KMS-11 (cell line): ENCODE results near the gene ZDHHC22.

Experiments used
- H2AFZ ChIP-seq: fragments of 200-600 bp; sonication (generic); 2 replicates; pipeline ENCODE4 v1.6.1; 2016; ENCODE audit warnings: antibody characterized with exemption, mixed run types, low read depth
- H3K27ac ChIP-seq: fragments of 200-600 bp; sonication (generic); 2 replicates; pipeline ENCODE4 v1.6.1; 2016; ENCODE audit warnings: mild to moderate bottlenecking, mixed run types
- H3K27me3 ChIP-seq: fragments of 200-600 bp; sonication (generic); 2 replicates; pipeline ENCODE4 v1.6.1; 2017; ENCODE audit warnings: mild to moderate bottlenecking, low read depth, mixed run types, moderate library complexity; ENCODE audit not compliant: insufficient read depth
- H3K36me3 ChIP-seq: fragments of 200-600 bp; sonication (generic); 2 replicates; pipeline ENCODE4 v1.6.1; 2017; ENCODE audit warnings: mild to moderate bottlenecking, mixed run types; ENCODE audit not compliant: insufficient read depth
- H3K4me1 ChIP-seq: fragments of 200-600 bp; sonication (generic); 2 replicates; pipeline ENCODE4 v1.6.1; 2016; ENCODE audit warnings: mild to moderate bottlenecking, low read depth, mixed run types; ENCODE audit not compliant: poor library complexity, severe bottlenecking
- H3K4me2 ChIP-seq: fragments of 200-600 bp; sonication (generic); 2 replicates; pipeline ENCODE4 v1.7.0; 2016; ENCODE audit warnings: mild to moderate bottlenecking, mixed run types
- H3K4me3 ChIP-seq: fragments of 200-600 bp; sonication (generic); IDR thresholded peaks from 2 replicates; pipeline ENCODE4 v1.6.1; 2017; ENCODE audit warnings: low read depth, low read length, mixed read lengths; ENCODE audit not compliant: insufficient read depth
- H3K79me2 ChIP-seq: fragments of 200-600 bp; sonication (generic); 2 replicates; pipeline ENCODE4 v1.6.1; 2016; ENCODE audit warnings: low read depth, mixed run types; ENCODE audit not compliant: insufficient read depth
- H3K9ac ChIP-seq: fragments of 200-600 bp; sonication (generic); 2 replicates; pipeline ENCODE4 v1.6.1; 2016; ENCODE audit warnings: mild to moderate bottlenecking, mixed run types
- H4K20me1 ChIP-seq: fragments of 200-600 bp; sonication (generic); 2 replicates; pipeline ENCODE4 v1.6.1; 2016; ENCODE audit warnings: mild to moderate bottlenecking, mixed run types; ENCODE audit not compliant: insufficient read depth
- TF ChIP-seq, protein P1 (sequence below): fragments of 200-600 bp; sonication (generic); conservative IDR thresholded peaks from 2 replicates; pipeline ENCODE4 v1.6.1; 2017; ENCODE audit warnings: low read depth, mild to moderate bottlenecking, antibody characterized with exemption, low read length, moderate library complexity, mixed read lengths

The ZDHHC22 gene

DNA sequence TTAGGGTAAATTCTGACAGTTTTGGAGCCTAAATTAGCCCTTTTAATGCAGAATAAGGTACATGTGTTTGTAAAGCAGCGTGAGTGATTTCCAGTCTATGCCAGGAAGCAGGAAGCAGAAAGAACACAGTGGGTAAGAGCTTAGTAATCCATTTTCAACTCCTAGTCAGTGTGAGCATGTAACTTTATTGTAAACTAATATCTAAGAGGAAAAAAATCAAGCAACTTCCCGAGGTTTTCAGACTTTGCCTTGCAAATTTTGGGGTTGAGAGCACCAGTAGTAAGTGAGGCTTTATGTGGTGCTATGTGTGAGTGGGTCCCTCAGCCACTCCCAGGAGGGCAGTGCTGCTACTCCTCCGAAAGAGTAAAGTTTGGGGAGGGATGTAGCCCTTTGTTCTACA lies 40.6 kb downstream of the ZDHHC22 start:
- Histone ChIP-seq H3K27me3 (no peaks in the 10 kb centered on the region), H3K79me2 (no peaks in the 10 kb centered on the region), H3K36me3 (no peaks in the 10 kb centered on the region), H3K4me3 (no peak overlapping the region), H3K27ac (no peak overlapping the region), H3K9ac (no peak overlapping the region), H2AFZ (no peak overlapping the region), H3K4me1 (peaks cover 12% of the 10 kb centered on the region), H3K4me2 (no peak overlapping the region), H4K20me1 (no peaks in the 10 kb centered on the region)
- TF ChIP-seq, protein P1, sequence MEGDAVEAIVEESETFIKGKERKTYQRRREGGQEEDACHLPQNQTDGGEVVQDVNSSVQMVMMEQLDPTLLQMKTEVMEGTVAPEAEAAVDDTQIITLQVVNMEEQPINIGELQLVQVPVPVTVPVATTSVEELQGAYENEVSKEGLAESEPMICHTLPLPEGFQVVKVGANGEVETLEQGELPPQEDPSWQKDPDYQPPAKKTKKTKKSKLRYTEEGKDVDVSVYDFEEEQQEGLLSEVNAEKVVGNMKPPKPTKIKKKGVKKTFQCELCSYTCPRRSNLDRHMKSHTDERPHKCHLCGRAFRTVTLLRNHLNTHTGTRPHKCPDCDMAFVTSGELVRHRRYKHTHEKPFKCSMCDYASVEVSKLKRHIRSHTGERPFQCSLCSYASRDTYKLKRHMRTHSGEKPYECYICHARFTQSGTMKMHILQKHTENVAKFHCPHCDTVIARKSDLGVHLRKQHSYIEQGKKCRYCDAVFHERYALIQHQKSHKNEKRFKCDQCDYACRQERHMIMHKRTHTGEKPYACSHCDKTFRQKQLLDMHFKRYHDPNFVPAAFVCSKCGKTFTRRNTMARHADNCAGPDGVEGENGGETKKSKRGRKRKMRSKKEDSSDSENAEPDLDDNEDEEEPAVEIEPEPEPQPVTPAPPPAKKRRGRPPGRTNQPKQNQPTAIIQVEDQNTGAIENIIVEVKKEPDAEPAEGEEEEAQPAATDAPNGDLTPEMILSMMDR = no peak

DNA sequence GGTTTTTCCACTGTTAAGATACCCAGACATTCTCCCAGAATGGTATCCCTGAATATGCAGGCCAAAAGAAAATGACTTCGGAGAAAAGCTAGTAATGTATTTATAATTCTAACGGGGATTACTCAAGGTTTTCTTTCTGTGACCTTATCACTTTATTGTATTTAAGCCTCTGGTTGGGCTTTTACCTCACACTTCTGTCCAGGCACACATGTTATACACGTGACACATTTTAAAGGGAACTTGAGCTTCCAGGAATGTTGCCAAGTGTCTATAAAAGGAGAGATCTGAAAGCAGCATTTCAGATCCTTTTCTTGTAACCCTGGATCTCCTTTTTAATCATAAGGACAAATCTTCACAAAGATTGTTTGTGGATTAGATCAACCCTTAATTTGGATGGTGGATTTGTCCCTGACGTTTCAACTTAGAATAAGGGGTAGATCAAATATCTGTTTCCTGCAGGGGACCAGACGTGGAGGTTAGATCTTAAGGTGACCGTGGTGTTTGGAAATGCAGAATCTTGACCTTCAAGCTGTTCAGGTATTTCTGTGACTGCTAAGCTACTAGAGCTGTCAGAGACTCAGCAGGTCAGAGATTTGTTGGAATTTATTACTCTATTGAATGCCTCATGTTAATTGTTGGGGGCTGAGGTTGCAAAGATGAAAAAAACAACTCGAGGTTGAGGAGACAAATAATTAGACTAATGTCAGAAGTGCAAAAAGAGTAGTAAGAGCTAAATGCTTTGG lies 42.0 kb downstream of the ZDHHC22 start:
- H3K36me3 ChIP-seq = no peaks in the 10 kb centered on the region
- H3K4me1 ChIP-seq = peaks cover 16% of the 10 kb centered on the region
- no peaks in the 10 kb centered on the region for H4K20me1 ChIP-seq
- H2AFZ ChIP-seq = no peak overlapping the region
- H3K4me2 ChIP-seq = no peak overlapping the region
- no peaks in the 10 kb centered on the region for H3K79me2 ChIP-seq
- TF ChIP-seq, protein P1 = no peak
- H3K27ac ChIP-seq = no peak overlapping the region
- H3K27me3 ChIP-seq = no peaks in the 10 kb centered on the region
- no peak overlapping the region for H3K4me3 ChIP-seq
- H3K9ac ChIP-seq = no peak overlapping the region

DNA sequence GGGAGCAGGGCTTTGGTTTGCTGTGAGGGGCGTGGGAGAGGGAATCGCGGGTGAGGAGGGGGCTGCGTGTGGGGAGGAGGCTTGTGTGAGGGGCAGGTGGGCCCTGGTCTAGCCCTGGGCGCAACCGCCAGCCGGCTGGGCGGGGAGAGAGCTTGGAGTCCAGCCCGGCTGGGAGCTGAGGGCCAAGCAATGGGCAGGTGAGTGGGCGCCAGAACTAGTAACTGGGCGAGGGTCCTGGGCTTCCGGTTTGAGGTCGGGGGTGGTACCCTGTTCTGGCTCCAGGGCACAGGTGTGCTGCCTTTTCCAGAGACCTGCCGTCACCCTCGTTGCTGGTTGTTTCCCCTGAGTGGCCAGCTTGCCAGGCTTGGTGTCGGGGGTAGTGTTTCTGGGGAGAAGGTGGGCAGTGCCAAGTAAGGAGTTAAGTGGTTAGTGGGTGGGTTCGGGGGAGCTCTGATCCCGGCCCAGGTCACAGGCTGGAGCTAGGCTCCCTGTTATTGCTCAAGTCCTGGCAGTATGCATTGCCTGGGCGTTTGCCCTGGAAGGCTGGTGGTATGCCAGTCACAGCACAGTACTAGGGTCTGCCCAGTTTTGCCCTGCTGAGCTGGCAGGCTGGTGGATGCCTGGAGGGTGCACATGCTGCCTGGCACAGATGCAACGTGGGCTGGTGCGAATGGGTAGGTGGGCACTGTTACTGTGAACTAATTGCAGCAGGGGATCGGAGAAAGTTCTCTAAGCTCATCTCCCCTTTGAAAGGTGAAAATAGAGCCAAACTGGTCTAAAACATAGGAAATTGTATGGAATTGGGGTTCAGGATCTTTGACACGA lies 42.9 kb downstream of the ZDHHC22 start:
- H3K27me3 ChIP-seq = no peaks in the 10 kb centered on the region
- no peak overlapping the region for H3K4me3 ChIP-seq
- H3K36me3 ChIP-seq = no peaks in the 10 kb centered on the region
- peak overlapping the region; percentile 66 for H3K4me2 ChIP-seq
- peak overlapping the region; percentile 89 for H3K9ac ChIP-seq
- peaks cover 19% of the 10 kb centered on the region for H3K4me1 ChIP-seq
- no peaks in the 10 kb centered on the region for H4K20me1 ChIP-seq
- peak overlapping the region; percentile 76 for H2AFZ ChIP-seq
- peak overlapping the region; percentile 38 for H3K27ac ChIP-seq
- H3K79me2 ChIP-seq = no peaks in the 10 kb centered on the region
- TF ChIP-seq, protein P1 = no peak

DNA sequence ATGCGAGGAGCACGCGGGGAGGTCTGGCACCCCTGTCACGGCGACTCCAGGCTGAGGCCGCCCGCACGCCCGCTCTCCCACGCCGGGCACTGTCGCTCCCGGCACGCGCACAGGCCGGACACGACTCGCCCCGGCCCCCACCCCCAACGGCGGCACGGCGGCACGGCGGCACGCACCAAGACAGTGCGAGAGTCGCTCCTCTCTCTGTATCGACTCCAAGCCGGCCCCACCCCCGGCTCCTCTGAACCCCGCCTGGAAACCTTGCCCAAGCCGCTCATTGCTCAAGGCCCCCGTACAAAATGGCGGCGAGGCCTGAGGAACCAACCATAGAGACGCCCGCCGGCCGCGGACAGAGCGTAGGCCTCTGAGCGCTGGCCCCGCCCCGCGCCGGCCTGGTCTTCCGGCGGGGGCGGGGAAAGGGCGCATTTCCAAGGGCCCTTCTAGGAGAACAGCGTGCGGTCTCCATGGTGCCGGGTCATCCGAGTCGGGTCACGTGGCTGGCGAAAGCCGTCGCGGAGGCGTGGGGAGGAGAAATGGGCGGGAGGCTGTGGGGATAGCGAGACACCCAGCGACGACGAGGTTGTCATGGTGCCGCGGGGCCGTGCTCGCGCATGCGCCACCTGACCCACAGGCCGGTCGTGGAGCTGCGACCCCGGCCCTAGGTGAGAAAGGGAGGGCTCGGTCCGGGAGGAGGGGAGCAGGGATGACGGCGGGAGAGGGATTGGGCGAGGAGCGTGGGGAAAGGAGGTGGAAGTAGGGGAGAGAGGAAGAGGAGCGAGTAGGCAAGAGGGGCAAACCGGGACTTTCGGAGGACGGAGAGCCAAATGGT lies 43.7 kb downstream of the ZDHHC22 start, which contains the start of gene CIPC:
Gene CIPC, plus strand, starts transcription at position 559 of the 829 bp plus-strand sequence. CDS start 7,451 bp downstream, outside the sequence.
- H3K4me1 ChIP-seq = peaks cover 21% of the 10 kb centered on the region
- peak within 1 kb of the TSS; percentile 89 for H3K9ac ChIP-seq
- no peaks in the 10 kb centered on the region for H3K27me3 ChIP-seq
- peak within 1 kb of the TSS; percentile 78 for H3K4me2 ChIP-seq
- TF ChIP-seq, protein P1 = no peak
- H3K79me2 ChIP-seq = no peaks in the 10 kb centered on the region
- peak within 1 kb of the TSS; percentile 94 for H3K27ac ChIP-seq
- no peaks in the 10 kb centered on the region for H3K36me3 ChIP-seq
- H2AFZ ChIP-seq = peak within 1 kb of the TSS; percentile 76
- no peak within 1 kb of the TSS for H3K4me3 ChIP-seq
- H4K20me1 ChIP-seq = no peaks in the 10 kb centered on the region
